ENCODE measurements around the gene TRIM46.
A peak's percentile ranks its signal among the peaks of the same experiment; 100 is the strongest.

The TRIM46 gene, protein sequence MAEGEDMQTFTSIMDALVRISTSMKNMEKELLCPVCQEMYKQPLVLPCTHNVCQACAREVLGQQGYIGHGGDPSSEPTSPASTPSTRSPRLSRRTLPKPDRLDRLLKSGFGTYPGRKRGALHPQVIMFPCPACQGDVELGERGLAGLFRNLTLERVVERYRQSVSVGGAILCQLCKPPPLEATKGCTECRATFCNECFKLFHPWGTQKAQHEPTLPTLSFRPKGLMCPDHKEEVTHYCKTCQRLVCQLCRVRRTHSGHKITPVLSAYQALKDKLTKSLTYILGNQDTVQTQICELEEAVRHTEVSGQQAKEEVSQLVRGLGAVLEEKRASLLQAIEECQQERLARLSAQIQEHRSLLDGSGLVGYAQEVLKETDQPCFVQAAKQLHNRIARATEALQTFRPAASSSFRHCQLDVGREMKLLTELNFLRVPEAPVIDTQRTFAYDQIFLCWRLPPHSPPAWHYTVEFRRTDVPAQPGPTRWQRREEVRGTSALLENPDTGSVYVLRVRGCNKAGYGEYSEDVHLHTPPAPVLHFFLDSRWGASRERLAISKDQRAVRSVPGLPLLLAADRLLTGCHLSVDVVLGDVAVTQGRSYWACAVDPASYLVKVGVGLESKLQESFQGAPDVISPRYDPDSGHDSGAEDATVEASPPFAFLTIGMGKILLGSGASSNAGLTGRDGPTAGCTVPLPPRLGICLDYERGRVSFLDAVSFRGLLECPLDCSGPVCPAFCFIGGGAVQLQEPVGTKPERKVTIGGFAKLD
- long read RNA-seq, partial matches to known transcripts: 1 of 2 reads
- long read RNA-seq, other reads (novel, unspliced or antisense): 1 of 2 reads

DNA sequence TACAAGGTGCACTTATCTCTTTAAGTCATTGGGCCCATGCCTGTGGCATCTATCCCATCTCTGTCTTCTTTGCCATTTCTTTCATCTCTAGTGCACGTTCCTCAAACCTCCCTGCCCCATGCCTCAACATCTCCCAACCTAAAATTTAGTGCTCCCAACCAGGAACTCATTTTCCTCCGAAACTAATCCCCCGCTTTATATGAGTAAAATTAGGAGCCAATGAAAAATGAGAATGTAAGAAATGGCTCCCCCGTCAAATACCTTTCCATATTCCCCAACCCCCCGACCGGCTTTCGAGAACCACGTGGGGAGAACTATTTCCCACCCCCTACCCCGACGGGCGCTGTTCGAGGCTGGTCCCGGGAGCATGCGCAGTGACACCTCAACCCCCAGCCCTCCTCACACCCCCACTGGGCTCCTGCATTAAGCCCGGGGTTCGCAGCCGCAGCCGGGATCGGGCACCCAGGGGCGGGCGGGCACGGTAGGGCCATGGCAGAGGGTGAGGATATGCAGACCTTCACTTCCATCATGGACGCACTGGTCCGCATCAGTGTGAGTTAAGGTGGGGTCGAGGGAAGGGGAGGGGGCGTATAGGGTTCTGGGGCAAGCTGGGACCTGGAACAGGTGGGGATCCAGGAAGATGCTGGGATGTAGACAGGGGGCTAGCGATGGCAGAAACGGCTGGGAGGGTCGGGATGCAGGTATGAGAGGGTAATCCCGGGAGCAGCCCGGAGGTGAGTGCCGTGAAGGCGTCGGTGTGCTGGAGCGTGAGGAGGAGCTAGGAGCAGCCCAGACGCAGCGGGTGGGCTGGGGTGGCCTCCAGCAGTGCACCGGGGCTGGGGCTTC is at the start of gene TRIM46:
TRIM46 (plus strand) TSS at position 372 of the 846 bp plus-strand sequence; CDS start at position 490, 118 bp downstream.
- peak within 1 kb of the TSS; percentile 93 for H3K27ac ChIP-seq (replicated peaks)
- peak in 1 of 2 experiments; percentile 34 for DNase-seq (ENCODE audit: low read depth in 1 of 2, low spot score in 1 of 2)
- no peaks in the 10 kb centered on the region for H3K27me3 ChIP-seq (ENCODE audit: insufficient read depth, poor library complexity, severe bottlenecking)
- TF ChIP-seq REST (IDR thresholded peaks at IDR 0.05; ENCODE audit: insufficient replicate concordance, low read depth) (no peak), CTCF (IDR thresholded peaks at IDR 0.05; ENCODE audit: insufficient read depth, low read length) (no peak), POLR2AphosphoS5 (IDR thresholded peaks at IDR 0.05; ENCODE audit: low read depth) (no peak), GABPA (IDR thresholded peaks at IDR 0.05; ENCODE audit: low read depth) (no peak)
- H3K4me3 ChIP-seq (replicated peaks; ENCODE audit: insufficient read depth, low read length): peak within 1 kb of the TSS; percentile 94

DNA sequence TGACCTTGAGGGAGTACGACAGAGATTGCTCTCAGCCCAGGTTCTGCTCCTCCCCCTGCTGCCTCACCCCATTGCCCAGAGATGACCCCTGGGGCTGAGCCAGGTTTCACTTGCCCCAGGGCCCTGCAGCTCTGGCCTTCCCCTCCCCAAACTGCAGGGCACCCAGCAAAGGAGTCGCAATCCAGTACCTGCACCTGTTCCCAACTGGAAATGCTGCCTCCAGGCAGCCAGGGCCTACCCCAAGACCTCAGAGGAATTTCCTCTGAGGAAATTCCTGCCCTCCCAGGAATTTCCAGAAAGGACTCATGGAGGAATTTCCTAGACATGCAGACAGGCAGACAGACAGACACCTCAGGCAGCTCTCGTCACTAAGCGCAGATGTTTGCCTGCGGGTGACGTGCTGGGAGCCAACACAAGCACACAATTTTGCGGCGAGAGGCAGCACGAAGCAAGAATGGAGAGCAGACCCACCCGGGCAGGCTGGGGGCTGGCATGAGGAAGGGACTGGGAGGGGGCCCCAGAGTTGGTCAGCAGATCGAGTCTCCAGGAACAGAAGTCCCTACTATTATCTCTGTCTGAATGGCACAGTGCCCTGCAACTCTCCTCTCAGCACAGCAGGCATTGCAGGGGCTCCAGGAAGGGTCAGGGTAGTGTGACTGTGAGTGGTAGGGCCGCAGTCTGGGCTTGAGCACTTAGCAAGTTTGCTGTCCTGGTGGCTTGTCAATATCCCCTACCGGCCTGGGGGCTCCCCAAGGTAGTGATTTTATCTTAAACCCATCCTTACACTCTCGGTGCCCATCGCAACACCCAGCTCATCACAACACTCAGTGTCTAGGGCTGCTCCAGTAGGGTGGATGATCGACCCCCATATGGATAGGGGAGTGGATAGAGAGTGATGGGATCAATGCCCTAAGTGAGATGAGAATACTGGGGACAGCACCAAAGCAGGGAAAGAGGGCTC is 48.9 kb upstream of the TRIM46 start:
- Histone ChIP-seq H3K27ac (replicated peaks) (no peak overlapping the region), H3K27me3 (ENCODE audit: insufficient read depth, poor library complexity, severe bottlenecking) (peaks cover 31% of the 10 kb centered on the region)

More for the DNA sequence above, 48.9 kb upstream of the TRIM46 start:
- no peak for DNase-seq (ENCODE audit: low read depth in 1 of 2, low spot score in 1 of 2)
- TF ChIP-seq POLR2AphosphoS5 (IDR thresholded peaks at IDR 0.05; ENCODE audit: low read depth) (no peak), CTCF (IDR thresholded peaks at IDR 0.05; ENCODE audit: insufficient read depth, low read length) (no peak), SPI1 (IDR thresholded peaks at IDR 0.05; ENCODE audit: borderline replicate concordance, low read depth) (no peak), REST (IDR thresholded peaks at IDR 0.05; ENCODE audit: insufficient replicate concordance, low read depth) (no peak), GABPA (IDR thresholded peaks at IDR 0.05; ENCODE audit: low read depth) (no peak)
- H3K4me3 ChIP-seq (replicated peaks; ENCODE audit: insufficient read depth, low read length): no peak overlapping the region
